Neural cell (in vitro differentiated cells): Measurements from ENCODE around the gene SCGN. TPM values are rescaled to one million over a fixed set of nuclear protein-coding genes. Genes with fewer than 3 reads are reported as not detected.

Experiments used
- H2AFZ ChIP-seq: fragments of 200-600, 300-800 bp; sonication (generic), shearing (Covaris generic); 2 replicates; pipeline ENCODE4 v1.6.0; 2014; ENCODE audit warnings: low read depth, mild to moderate bottlenecking, antibody characterized with exemption, low read length, moderate library complexity
- H3F3A ChIP-seq: fragments of 200-600 bp; shearing (Covaris generic); 2 replicates; pipeline ENCODE4 v1.6.1; 2016; ENCODE audit warnings: mild to moderate bottlenecking, moderate library complexity, mixed read lengths, antibody characterized with exemption, low read length; ENCODE audit not compliant: insufficient read depth, poor library complexity, severe bottlenecking
- H3K27ac ChIP-seq: fragments of 200-600, 300-800 bp; sonication (generic), shearing (Covaris generic); 2 replicates; pipeline ENCODE4 v1.5.1; 2014; ENCODE audit warnings: mild to moderate bottlenecking, low read length, moderate library complexity
- H3K27me3 ChIP-seq: fragments of 300-800, 200-600 bp; sonication (generic), shearing (Covaris generic); 2 replicates; pipeline ENCODE4 v1.6.0; 2014; ENCODE audit warnings: mild to moderate bottlenecking, low read depth, low read length, moderate library complexity; ENCODE audit not compliant: insufficient read depth
- H3K36me3 ChIP-seq: fragments of 300-800, 200-600 bp; sonication (generic), shearing (Covaris generic); 2 replicates; pipeline ENCODE4 v1.5.1; 2014; ENCODE audit warnings: mild to moderate bottlenecking, antibody characterized with exemption, low read length, moderate library complexity; ENCODE audit not compliant: insufficient read depth
- H3K4me2 ChIP-seq: fragments of 300-800, 200-600 bp; sonication (generic), shearing (Covaris generic); 2 replicates; pipeline ENCODE4 v1.6.0; 2014; ENCODE audit warnings: mild to moderate bottlenecking, low read length
- H3K4me3 ChIP-seq: fragments of 300-800, 200-600 bp; sonication (generic), shearing (Covaris generic); 2 replicates; pipeline ENCODE4 v1.5.1; 2014; ENCODE audit warnings: mild to moderate bottlenecking, low read length, moderate library complexity
- H3K79me2 ChIP-seq: fragments of 200-600 bp; shearing (Covaris generic); replicated peaks from 2 replicates; pipeline ENCODE4 v1.6.0; 2014; ENCODE audit warnings: mild to moderate bottlenecking, low read length, moderate library complexity; ENCODE audit not compliant: insufficient read depth
- H3K9ac ChIP-seq: fragments of 300-800, 200-600 bp; sonication (generic), shearing (Covaris generic); 2 replicates; pipeline ENCODE4 v1.6.1; 2016; ENCODE audit warnings: mild to moderate bottlenecking, low read length, mixed read lengths
- H3K9me2 ChIP-seq: fragments of 200-600 bp; shearing (Covaris generic); 2 replicates; pipeline ENCODE4 v1.6.1; 2016; ENCODE audit warnings: mild to moderate bottlenecking, low read length, mixed read lengths; ENCODE audit not compliant: insufficient read depth
- H3K9me3 ChIP-seq: fragments of 200-600, 300-800 bp; sonication (generic), shearing (Covaris generic); 2 replicates; pipeline ENCODE4 v1.6.1; 2016; ENCODE audit warnings: mild to moderate bottlenecking, mixed run types, low read length, moderate library complexity, mixed read lengths
- H4K20me1 ChIP-seq: fragments of 200-600 bp; shearing (Covaris generic); 2 replicates; pipeline ENCODE4 v1.6.1; 2016; ENCODE audit warnings: mild to moderate bottlenecking, mixed run types; ENCODE audit not compliant: insufficient read depth
- CTCF ChIP-seq: fragments of 450-650 bp; IDR thresholded peaks from 2 replicates; pipeline ENCODE4 v1.5.1; 2014; ENCODE audit warnings: antibody characterized with exemption, mild to moderate bottlenecking, moderate library complexity; ENCODE audit not compliant: poor library complexity, severe bottlenecking
- EP300 ChIP-seq: fragments of 450-650 bp; conservative IDR thresholded peaks from 2 replicates; pipeline ENCODE4 v1.6.1; 2014; ENCODE audit warnings: antibody characterized with exemption, mild to moderate bottlenecking, moderate library complexity; ENCODE audit not compliant: poor library complexity, severe bottlenecking
- EZH2 ChIP-seq: fragments of 200-600, 300-800 bp; shearing (Covaris generic), sonication (generic); IDR thresholded peaks from 2 replicates; pipeline ENCODE4 v1.6.1; 2014; ENCODE audit warnings: antibody characterized with exemption, low read length, borderline replicate concordance, mild to moderate bottlenecking; ENCODE audit not compliant: insufficient read depth, poor library complexity, severe bottlenecking
- MXI1 ChIP-seq: fragments of 450-650 bp; conservative IDR thresholded peaks from 2 replicates; pipeline ENCODE4 v1.6.1; 2014; ENCODE audit warnings: antibody characterized with exemption, mild to moderate bottlenecking; ENCODE audit not compliant: poor library complexity, severe bottlenecking
- POLR2AphosphoS5 ChIP-seq: IDR thresholded peaks from 2 replicates; pipeline ENCODE4 v1.6.1; 2012
- RAD21 ChIP-seq: fragments of 450-650 bp; conservative IDR thresholded peaks from 2 replicates; pipeline ENCODE4 v1.6.1; 2014; ENCODE audit warnings: antibody characterized with exemption, mild to moderate bottlenecking, moderate library complexity
- REST ChIP-seq: IDR thresholded peaks from 2 replicates; pipeline ENCODE4 v1.6.1; 2012; ENCODE audit warnings: borderline replicate concordance
- SMC3 ChIP-seq: fragments of 450-650 bp; conservative IDR thresholded peaks from 2 replicates; pipeline ENCODE4 v1.6.1; 2014; ENCODE audit warnings: antibody characterized with exemption, mild to moderate bottlenecking, moderate library complexity; ENCODE audit not compliant: poor library complexity
- TAF1 ChIP-seq: IDR thresholded peaks from 2 replicates; pipeline ENCODE4 v1.6.1; 2012; ENCODE audit warnings: low read depth
- polyA plus RNA-seq: library from polyadenylated mRNA; depleted of rRNA; stranded (reverse); fragments of >200 nt; gene quantifications from 2 replicates; pipeline ENCODE4 v1.2.3, GENCODE V29; 2014

Gene SCGN
- polyA plus RNA-seq, 1 donor from 2014 or later: 254 TPM

- no peaks in the 10 kb centered on the region for H3K79me2 ChIP-seq
Measured at GRCh38 chr6:25608558-25609174, 43.3 kb upstream of the SCGN start.

GRCh38 chr6:25612666-25613065 is 39.3 kb upstream of the SCGN start:
- Histone ChIP-seq H3F3A (no peaks in the 10 kb centered on the region), H2AFZ (no peak overlapping the region), H3K9me3 (no peaks in the 10 kb centered on the region), H4K20me1 (no peaks in the 10 kb centered on the region), H3K4me3 (no peak overlapping the region), H3K79me2 (no peaks in the 10 kb centered on the region), H3K27me3 (no peaks in the 10 kb centered on the region), H3K27ac (no peak overlapping the region), H3K9me2 (no peaks in the 10 kb centered on the region), H3K36me3 (no peaks in the 10 kb centered on the region), H3K9ac (no peak overlapping the region), H3K4me2 (no peak overlapping the region)
- TF ChIP-seq TAF1 (no peak), MXI1 (no peak), SMC3 (no peak), REST (no peak), EP300 (no peak), CTCF (no peak)

More at GRCh38 chr6:25608558-25609174, 43.3 kb upstream of the SCGN start:
- H3K9me2 ChIP-seq: no peaks in the 10 kb centered on the region
- TF ChIP-seq POLR2AphosphoS5 (no peak), CTCF (no peak), TAF1 (no peak), MXI1 (no peak), EZH2 (no peak), REST (no peak), EP300 (no peak), RAD21 (no peak), SMC3 (no peak)
- H3K4me3 ChIP-seq: no peak overlapping the region
- no peak overlapping the region for H3K4me2 ChIP-seq
- H2AFZ ChIP-seq: no peak overlapping the region
- no peak overlapping the region for H3K9ac ChIP-seq
- H3K9me3 ChIP-seq: no peaks in the 10 kb centered on the region
- H3F3A ChIP-seq: no peaks in the 10 kb centered on the region
- no peaks in the 10 kb centered on the region for H3K27me3 ChIP-seq
- no peaks in the 10 kb centered on the region for H4K20me1 ChIP-seq
- no peaks in the 10 kb centered on the region for H3K36me3 ChIP-seq
- H3K27ac ChIP-seq: no peak overlapping the region
